Measurements from ENCODE around the gene RC3H1. TPM values are rescaled to one million over a fixed set of nuclear protein-coding genes. Genes with fewer than 3 reads are reported as not detected.

The RC3H1 gene
- total and polyA plus RNA-seq, 2 of the 13 experiments (the other 11 are each of a cell fraction or from before 2014, with no cell fraction given) = 11.2 to 19.6 TPM

DNA sequence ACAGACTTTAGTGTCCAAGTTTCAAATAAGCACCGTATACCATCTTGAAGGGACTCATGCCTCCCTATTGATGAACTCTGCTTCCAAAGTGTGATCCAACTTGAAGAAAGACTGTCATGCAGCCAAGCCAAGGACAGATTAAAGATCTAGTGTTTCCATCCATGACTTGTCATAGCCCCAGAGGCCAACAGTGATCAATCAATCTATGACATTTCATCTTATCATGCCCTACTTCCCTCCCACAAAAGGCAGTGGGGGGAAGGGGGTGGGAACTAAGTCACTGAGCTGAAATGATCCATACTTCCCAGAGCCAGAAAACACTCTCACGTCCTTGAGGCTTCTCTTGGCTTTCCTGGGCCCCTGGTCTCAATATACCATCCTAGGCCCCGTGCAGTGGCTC, 109.0 kb downstream of the RC3H1 start (continued):
- no peak for TF ChIP-seq ZNF34 (CRISPR knock-in tag; IDR thresholded peaks at IDR 0.05; ENCODE audit: borderline replicate concordance)
- TF ChIP-seq ONECUT2 (CRISPR knock-in tag; IDR thresholded peaks at IDR 0.05) = no peak
- TF ChIP-seq ARID2 (CRISPR knock-in tag; IDR thresholded peaks at IDR 0.05; ENCODE audit: borderline replicate concordance) = no peak
- no peak for TF ChIP-seq SOX6 (IDR thresholded peaks at IDR 0.05)
- TF ChIP-seq SOX6 (CRISPR knock-in tag; IDR thresholded peaks at IDR 0.05) = no peak
- no peak for TF ChIP-seq HOXA9 (CRISPR knock-in tag; IDR thresholded peaks at IDR 0.05; ENCODE audit: borderline replicate concordance)
- TF ChIP-seq, protein P1, sequence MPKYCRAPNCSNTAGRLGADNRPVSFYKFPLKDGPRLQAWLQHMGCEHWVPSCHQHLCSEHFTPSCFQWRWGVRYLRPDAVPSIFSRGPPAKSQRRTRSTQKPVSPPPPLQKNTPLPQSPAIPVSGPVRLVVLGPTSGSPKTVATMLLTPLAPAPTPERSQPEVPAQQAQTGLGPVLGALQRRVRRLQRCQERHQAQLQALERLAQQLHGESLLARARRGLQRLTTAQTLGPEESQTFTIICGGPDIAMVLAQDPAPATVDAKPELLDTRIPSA (CRISPR knock-in tag; IDR thresholded peaks at IDR 0.05; ENCODE audit: borderline replicate concordance) = no peak

GRCh38 chr1:173903827-173904531, 118.2 kb downstream of the RC3H1 start:
- no TSS peak for BruUV-seq (replicated peaks)
- no peak overlapping the region for H3K4me2 ChIP-seq (ENCODE audit: low read depth, low read length)
- no peaks in the 10 kb centered on the region for H4K20me1 ChIP-seq (ENCODE audit: insufficient read depth, low read length)
- ATAC-seq = no peak
- POLR2A ChIA-PET = no interaction called here
- H3K4me1 ChIP-seq (ENCODE audit: insufficient read depth, low read length) = no peaks in the 10 kb centered on the region
- no peak overlapping the region for H3K9ac ChIP-seq (ENCODE audit: insufficient read depth, low read depth, low read length)
- no peak for DNase-seq (ENCODE audit: low spot score)
- H2AFZ ChIP-seq (ENCODE audit: low read length) = no peak overlapping the region
- TF ChIP-seq, protein P2, sequence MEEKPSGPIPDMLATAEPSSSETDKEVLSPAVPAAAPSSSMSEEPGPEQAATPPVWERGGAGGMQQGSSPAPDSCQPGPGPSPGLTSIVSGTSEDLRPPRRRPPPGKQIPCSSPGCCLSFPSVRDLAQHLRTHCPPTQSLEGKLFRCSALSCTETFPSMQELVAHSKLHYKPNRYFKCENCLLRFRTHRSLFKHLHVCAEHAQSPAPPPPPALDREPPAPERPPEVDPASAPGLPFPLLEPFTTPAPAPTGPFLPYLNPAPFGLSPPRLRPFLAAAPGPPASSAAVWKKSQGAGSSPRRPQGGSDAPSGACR (CRISPR knock-in tag; IDR thresholded peaks at IDR 0.05) = no peak
- intact Hi-C loops (cut with micrococcal nuclease; ENCODE audit: unreplicated experiment) (no loop called here), in situ Hi-C loops (cut with HindIII; ENCODE audit: extremely low pct_ligation_motif_present, low pct_unique_long_range_greater_than_20kb) (no loop called here)
- peaks cover 2 to 9% of the 10 kb centered on the region in 2 experiments; a peak in 3 of 5 replicates for H3K36me3 ChIP-seq (replicated peaks in 1 of 2; ENCODE audit: control insufficient read depth in 1 of 2, insufficient read depth in 2 of 2, low read length in 2 of 2)
- no peak overlapping the region for H3K27ac ChIP-seq (ENCODE audit: extremely low read length, insufficient read depth, low read length)
- H3K79me2 ChIP-seq (ENCODE audit: insufficient read depth, low read length) = no peaks in the 10 kb centered on the region
- no peaks in the 10 kb centered on the region for H3K9me3 ChIP-seq (ENCODE audit: low read length)
- H3K4me3 ChIP-seq (replicated peaks in 1 of 3; ENCODE audit: insufficient read depth in 1 of 3, low read depth in 2 of 3, low read length in 3 of 3) = no peak overlapping the region
- CTCF ChIA-PET (ENCODE audit: low intra/inter-chr PET ratio, low total read pairs) = no interaction called here
- no peaks in the 10 kb centered on the region for H3K27me3 ChIP-seq (ENCODE audit: control insufficient read depth in 1 of 2, insufficient read depth in 2 of 2, low read length in 2 of 2)
- WGBS (ENCODE audit: low lambda C conversion rate) = 95% methylated on average over 6 of the region's 6 CpGs
- FAIRE-seq = no peak

Measured in HepG2 (cell line).